Measurements from ENCODE around the gene DENND4A. TPM values are rescaled to one million over a fixed set of nuclear protein-coding genes. Genes with fewer than 3 reads are reported as not detected.

DENND4A gene
- total RNA-seq, 1 experiment from 2014 or later: 12.7 TPM

GRCh38 chr15:65787260-65787659, 4.8 kb downstream of the DENND4A start:
- H3K27me3 ChIP-seq (replicated peaks; ENCODE audit: control insufficient read depth, insufficient read depth, low read length): no peaks in the 10 kb centered on the region
- H3K9me3 Mint-ChIP-seq (ENCODE audit: unreplicated experiment): no peaks in the 10 kb centered on the region
- no peak for TF ChIP-seq CTCF (IDR thresholded peaks at IDR 0.05; ENCODE audit: insufficient read depth in 1 of 2, low read depth in 1 of 2, low read length in 1 of 2, severe bottlenecking in 1 of 2, unreplicated experiment in 1 of 2)
- H3K4me1 Mint-ChIP-seq (ENCODE audit: low read depth, unreplicated experiment): peaks cover 19% of the 10 kb centered on the region
- no peaks in the 10 kb centered on the region for H3K27me3 Mint-ChIP-seq (ENCODE audit: insufficient read depth, unreplicated experiment)
- peaks cover 24% of the 10 kb centered on the region for H3K4me1 ChIP-seq
- intact Hi-C loops (cut with micrococcal nuclease; ENCODE audit: unreplicated experiment): no loop called here
- POLR2A ChIA-PET: no interaction called here
- no peak overlapping the region for H3K27ac Mint-ChIP-seq (ENCODE audit: unreplicated experiment)
- no peak overlapping the region for H3K4me3 ChIP-seq (ENCODE audit: low read depth, low read length)
- peaks cover 2% of the 10 kb centered on the region for H3K36me3 Mint-ChIP-seq (ENCODE audit: insufficient read depth, unreplicated experiment)
- no TSS peak for BruUV-seq (replicated peaks)
- no peak overlapping the region for H3K4me3 Mint-ChIP-seq (ENCODE audit: unreplicated experiment)
- no peaks in the 10 kb centered on the region for H3K36me3 ChIP-seq (ENCODE audit: control insufficient read depth, insufficient read depth, low read length)
- H3K9me3 ChIP-seq: no peaks in the 10 kb centered on the region
- DNase-seq: no peak
- CTCF ChIA-PET: no interaction called here

- intact Hi-C loops (cut with micrococcal nuclease; ENCODE audit: unreplicated experiment): no loop called here
- ChIA-PET POLR2A (no interaction called here), CTCF (no interaction called here)
- Mint-ChIP-seq H3K27ac (ENCODE audit: unreplicated experiment) (no peak overlapping the region), H3K9me3 (ENCODE audit: unreplicated experiment) (no peaks in the 10 kb centered on the region), H3K4me1 (ENCODE audit: low read depth, unreplicated experiment) (peaks cover 19% of the 10 kb centered on the region), H3K36me3 (ENCODE audit: insufficient read depth, unreplicated experiment) (no peaks in the 10 kb centered on the region), H3K4me3 (ENCODE audit: unreplicated experiment) (no peak overlapping the region), H3K27me3 (ENCODE audit: insufficient read depth, unreplicated experiment) (no peaks in the 10 kb centered on the region)
- H3K4me1 ChIP-seq: peaks cover 32% of the 10 kb centered on the region
- no peaks in the 10 kb centered on the region for H3K27me3 ChIP-seq (replicated peaks; ENCODE audit: control insufficient read depth, insufficient read depth, low read length)
- DNase-seq: no peak
- BruUV-seq (replicated peaks): no TSS peak
- no peaks in the 10 kb centered on the region for H3K36me3 ChIP-seq (ENCODE audit: control insufficient read depth, insufficient read depth, low read length)
- TF ChIP-seq CTCF (IDR thresholded peaks at IDR 0.05; ENCODE audit: insufficient read depth in 1 of 2, low read depth in 1 of 2, low read length in 1 of 2, severe bottlenecking in 1 of 2, unreplicated experiment in 1 of 2): no peak
- no peak overlapping the region for H3K4me3 ChIP-seq (ENCODE audit: low read depth, low read length)
- H3K9me3 ChIP-seq: no peaks in the 10 kb centered on the region
Observed at GRCh38 chr15:65785151-65785550, 6.9 kb downstream of the DENND4A start.

- no peaks in the 10 kb centered on the region for H3K27me3 Mint-ChIP-seq (ENCODE audit: insufficient read depth, unreplicated experiment)
- intact Hi-C loops (cut with micrococcal nuclease; ENCODE audit: unreplicated experiment): loop anchor here (1.0 to 5.0 kb wide), 2 partner anchors 8 to 62 kb away; partner anchors contain the start of gene DENND4A
- Histone ChIP-seq H3K4me1 (peaks cover 32% of the 10 kb centered on the region), H3K27me3 (replicated peaks; ENCODE audit: control insufficient read depth, insufficient read depth, low read length) (no peaks in the 10 kb centered on the region), H3K9me3 (no peaks in the 10 kb centered on the region), H3K36me3 (ENCODE audit: control insufficient read depth, insufficient read depth, low read length) (no peaks in the 10 kb centered on the region), H3K4me3 (ENCODE audit: low read depth, low read length) (no peak overlapping the region)
- ChIA-PET CTCF (no interaction called here), POLR2A (no interaction called here)
- no TSS peak for BruUV-seq (replicated peaks)
- H3K27ac Mint-ChIP-seq (ENCODE audit: unreplicated experiment): peak overlapping the region; percentile 88
- H3K36me3 Mint-ChIP-seq (ENCODE audit: insufficient read depth, unreplicated experiment): no peaks in the 10 kb centered on the region
- TF ChIP-seq CTCF (IDR thresholded peaks at IDR 0.05; ENCODE audit: insufficient read depth in 1 of 2, low read depth in 1 of 2, low read length in 1 of 2, severe bottlenecking in 1 of 2, unreplicated experiment in 1 of 2): no peak
- H3K4me1 Mint-ChIP-seq (ENCODE audit: low read depth, unreplicated experiment): peaks cover 19% of the 10 kb centered on the region
- no peaks in the 10 kb centered on the region for H3K9me3 Mint-ChIP-seq (ENCODE audit: unreplicated experiment)
- peak overlapping the region; percentile 71 for H3K4me3 Mint-ChIP-seq (ENCODE audit: unreplicated experiment)
- DNase-seq: peak in 1 of 2 experiments; percentile 28
Observed at GRCh38 chr15:65783872-65784271, 8.2 kb downstream of the DENND4A start.

Data from Caco-2 (cell line).